ENCODE results near the gene SOX10. TPM values are rescaled to one million over a fixed set of nuclear protein-coding genes. Genes with fewer than 3 reads are reported as not detected.
A peak's percentile ranks its signal among the peaks of the same experiment; 100 is the strongest.
"Not testable (repeated sequence)": the region's sequence is repeated elsewhere in the genome, so short reads cannot be mapped to it uniquely, and the experiment has no call there.

Gene SOX10
- total and polyA plus RNA-seq, 3 donors from 2014 or later, result 5.0 to 6.1 (median 5.4) TPM

- intact Hi-C loops (cut with DNase I; ENCODE audit: low total_unique reads), result no loop called here
- no peaks in the 10 kb centered on the region for H3K9me3 ChIP-seq
- H3K4me3 ChIP-seq, result no peak overlapping the region
- DNase-seq, result no peak
- TF ChIP-seq POLR2A (IDR thresholded peaks at IDR 0.05), result no peak
- TF ChIP-seq CTCF (IDR thresholded peaks at IDR 0.05), result no peak
- peaks cover 6% of the 10 kb centered on the region for H3K4me1 ChIP-seq
- no peak overlapping the region for H3K27ac ChIP-seq
- no peaks in the 10 kb centered on the region for H3K27me3 ChIP-seq
- H3K36me3 ChIP-seq (ENCODE audit: low read depth, missing control alignments), result no peaks in the 10 kb centered on the region
- 93% methylated on average over 4 of the region's 4 CpGs for WGBS, 2 donors
Measured at GRCh38 chr22:37976547-37976946, 7.8 kb downstream of the SOX10 start.

GRCh38 chr22:37976022-37976421 is 8.3 kb downstream of the SOX10 start:
- DNase-seq; H3K36me3 ChIP-seq (ENCODE audit: low read depth, missing control alignments); H3K4me1 ChIP-seq; H3K9me3 ChIP-seq; H3K27me3 ChIP-seq; H3K27ac ChIP-seq; intact Hi-C loops (cut with DNase I; ENCODE audit: low total_unique reads); H3K4me3 ChIP-seq: not testable (repeated sequence)
- 90 to 95% methylated on average over 8 of the region's 8 CpGs for WGBS, 2 donors

GRCh38 chr22:37975153-37975552 is 9.2 kb downstream of the SOX10 start:
- DNase-seq, result no peak
- 76 to 94% methylated on average over 2 of the region's 2 CpGs for WGBS, 2 donors
- H3K4me3 ChIP-seq, result no peak overlapping the region
- peaks cover 6% of the 10 kb centered on the region for H3K4me1 ChIP-seq
- H3K9me3 ChIP-seq, result no peaks in the 10 kb centered on the region
- no peak overlapping the region for H3K27ac ChIP-seq
- intact Hi-C loops (cut with DNase I; ENCODE audit: low total_unique reads), result no loop called here
- no peaks in the 10 kb centered on the region for H3K27me3 ChIP-seq
- no peaks in the 10 kb centered on the region for H3K36me3 ChIP-seq (ENCODE audit: low read depth, missing control alignments)
- TF ChIP-seq CTCF (IDR thresholded peaks at IDR 0.05), result no peak
- TF ChIP-seq POLR2A (IDR thresholded peaks at IDR 0.05), result no peak

GRCh38 chr22:37973271-37974170 is 10.8 kb downstream of the SOX10 start:
- no peak for TF ChIP-seq POLR2A (IDR thresholded peaks at IDR 0.05)
- TF ChIP-seq CTCF (IDR thresholded peaks at IDR 0.05), result no peak
- Histone ChIP-seq H3K4me1 (peaks cover 7% of the 10 kb centered on the region), H3K9me3 (no peaks in the 10 kb centered on the region), H3K36me3 (ENCODE audit: low read depth, missing control alignments) (no peaks in the 10 kb centered on the region), H3K27ac (no peak overlapping the region), H3K4me3 (no peak overlapping the region), H3K27me3 (no peaks in the 10 kb centered on the region)
- 92 to 96% methylated on average over 22 to 33 of the region's 33 CpGs for WGBS, 2 donors
- DNase-seq, result no peak
- intact Hi-C loops (cut with DNase I; ENCODE audit: low total_unique reads), result no loop called here

- peak; percentile 60 for DNase-seq
- peaks cover 14% of the 10 kb centered on the region for H3K4me1 ChIP-seq
- no peak overlapping the region for H3K27ac ChIP-seq
- WGBS, 2 donors, result 31 to 46% methylated on average over 1 to 3 of the region's 3 CpGs
- H3K36me3 ChIP-seq (ENCODE audit: low read depth, missing control alignments), result no peaks in the 10 kb centered on the region
- H3K27me3 ChIP-seq, result no peaks in the 10 kb centered on the region
- no peak overlapping the region for H3K4me3 ChIP-seq
- intact Hi-C loops (cut with DNase I; ENCODE audit: low total_unique reads), result no loop called here
- TF ChIP-seq CTCF (IDR thresholded peaks at IDR 0.05) (no peak), POLR2A (IDR thresholded peaks at IDR 0.05) (no peak)
- H3K9me3 ChIP-seq, result no peaks in the 10 kb centered on the region
Measured at GRCh38 chr22:37972527-37972926, 11.8 kb downstream of the SOX10 start.
